ENCODE data around the gene PDE8A. TPM values are rescaled to one million over a fixed set of nuclear protein-coding genes. Genes with fewer than 3 reads are reported as not detected.

PDE8A gene
- total RNA-seq, 2 experiments from 2014 or later, result 23.2 to 24.4 TPM

GRCh38 chr15:84947947-84948830 lies 33.5 kb upstream of the PDE8A start:
- CTCF ChIA-PET, result interaction anchor here (1.0 kb wide), 2 partner anchors 8 to 10 kb away, joined by 3 to 4 read pairs; no protein-coding TSS in a partner anchor
- intact Hi-C loops (cut with micrococcal nuclease), result no loop called here
- TF ChIP-seq CTCF (IDR thresholded peaks at IDR 0.05), result no peak
- no peak overlapping the region for H3K4me3 Mint-ChIP-seq
- no peak for ATAC-seq
- H3K4me1 Mint-ChIP-seq (ENCODE audit: low read depth), result no peaks in the 10 kb centered on the region
- H3K27me3 Mint-ChIP-seq, result no peaks in the 10 kb centered on the region
- POLR2A ChIA-PET, result no interaction called here
- no peak for DNase-seq
- no peak overlapping the region for H3K27ac Mint-ChIP-seq
- H3K9me3 Mint-ChIP-seq, result no peaks in the 10 kb centered on the region
- H3K36me3 Mint-ChIP-seq (ENCODE audit: low read depth), result no peaks in the 10 kb centered on the region

- DNase-seq (no peak), ATAC-seq (no peak)
- no peak overlapping the region for H3K4me3 Mint-ChIP-seq
- intact Hi-C loops (cut with micrococcal nuclease), result no loop called here
- no peak overlapping the region for H3K27ac Mint-ChIP-seq
- ChIA-PET POLR2A (no interaction called here), CTCF (no interaction called here)
- no peaks in the 10 kb centered on the region for H3K4me1 Mint-ChIP-seq (ENCODE audit: low read depth)
- no peak for TF ChIP-seq CTCF (IDR thresholded peaks at IDR 0.05)
- H3K27me3 Mint-ChIP-seq, result no peaks in the 10 kb centered on the region
- no peaks in the 10 kb centered on the region for H3K36me3 Mint-ChIP-seq (ENCODE audit: low read depth)
- no peaks in the 10 kb centered on the region for H3K9me3 Mint-ChIP-seq
These were observed 32.6 kb upstream of the PDE8A start for GRCh38 chr15:84949043-84949442.

GRCh38 chr15:84949845-84950569 lies 31.6 kb upstream of the PDE8A start:
- H3K27me3 Mint-ChIP-seq, result no peaks in the 10 kb centered on the region
- POLR2A ChIA-PET, result no interaction called here
- no peaks in the 10 kb centered on the region for H3K4me1 Mint-ChIP-seq (ENCODE audit: low read depth)
- intact Hi-C loops (cut with micrococcal nuclease), result loop anchor here (10.0 kb wide), 1 partner anchor 215 kb away; no protein-coding TSS in a partner anchor
- H3K9me3 Mint-ChIP-seq, result no peaks in the 10 kb centered on the region
- CTCF ChIA-PET, result interaction anchor here (1.8 kb wide), 1 partner anchor 9 kb away, joined by 4 read pairs; no protein-coding TSS in a partner anchor
- H3K27ac Mint-ChIP-seq, result no peak overlapping the region
- DNase-seq (no peak), ATAC-seq (no peak)
- no peak for TF ChIP-seq CTCF (IDR thresholded peaks at IDR 0.05)
- no peak overlapping the region for H3K4me3 Mint-ChIP-seq
- no peaks in the 10 kb centered on the region for H3K36me3 Mint-ChIP-seq (ENCODE audit: low read depth)

- ATAC-seq (no peak), DNase-seq (no peak)
- Mint-ChIP-seq H3K36me3 (ENCODE audit: low read depth) (no peaks in the 10 kb centered on the region), H3K27me3 (no peaks in the 10 kb centered on the region), H3K9me3 (no peaks in the 10 kb centered on the region), H3K4me3 (no peak overlapping the region), H3K27ac (no peak overlapping the region), H3K4me1 (ENCODE audit: low read depth) (no peaks in the 10 kb centered on the region)
- intact Hi-C loops (cut with micrococcal nuclease), result loop anchor here (10.0 kb wide), 1 partner anchor 214 kb away; no protein-coding TSS in a partner anchor
- POLR2A ChIA-PET, result no interaction called here
- CTCF ChIA-PET, result interaction anchor here (1.8 kb wide), 1 partner anchor 9 kb away, joined by 4 read pairs; no protein-coding TSS in a partner anchor
- no peak for TF ChIP-seq CTCF (IDR thresholded peaks at IDR 0.05)
These were observed 31.0 kb upstream of the PDE8A start for GRCh38 chr15:84950570-84951111.
